HUES6 (cell line): ENCODE data around the gene TBC1D23.
"Not testable (repeated sequence)": the region's sequence is repeated elsewhere in the genome, so short reads cannot be mapped to it uniquely, and the experiment has no call there.

ENCODE experiments used
- H3K27ac ChIP-seq: 2 replicates; pipeline ENCODE4 v1.7.0; 2013; ENCODE audit warnings: low read depth, mild to moderate bottlenecking, low read length, inconsistent platforms
- H3K27me3 ChIP-seq: 2 replicates; pipeline ENCODE4 v1.6.1; 2013; ENCODE audit warnings: low read length; ENCODE audit not compliant: control insufficient read depth, insufficient read depth
- H3K36me3 ChIP-seq: 2 replicates; pipeline ENCODE4 v1.6.1; 2013; ENCODE audit warnings: low read length; ENCODE audit not compliant: control insufficient read depth, insufficient read depth
- H3K4me1 ChIP-seq: 2 replicates; pipeline ENCODE4 v1.6.1; 2013; ENCODE audit warnings: low read length; ENCODE audit not compliant: control insufficient read depth, insufficient read depth
- H3K4me3 ChIP-seq: 2 replicates; pipeline ENCODE4 v1.5.1; 2013; ENCODE audit warnings: low read depth, low read length
- H3K9ac ChIP-seq: one replicate; pipeline ENCODE4 v1.6.1; 2013; ENCODE audit warnings: mild to moderate bottlenecking, low read length
- H3K9me3 ChIP-seq: 2 replicates; pipeline ENCODE4 v1.6.1; 2013; ENCODE audit warnings: low read depth, low read length; ENCODE audit not compliant: control insufficient read depth, insufficient read depth

The TBC1D23 gene

GRCh38 chr3:100254168-100254777, 6.5 kb upstream of the TBC1D23 start:
- Histone ChIP-seq H3K27me3 (no peaks in the 10 kb centered on the region), H3K27ac (no peak overlapping the region), H3K4me1 (no peaks in the 10 kb centered on the region), H3K36me3 (no peaks in the 10 kb centered on the region), H3K4me3 (no peak overlapping the region), H3K9ac (no peak overlapping the region), H3K9me3 (0 out of 2 replicates have a peak, but pooled peaks cover 2% of the 10 kb centered on the region)

- Histone ChIP-seq H3K9me3 (no peaks in the 10 kb centered on the region), H3K27ac (no peak overlapping the region), H3K4me1 (peaks cover 6% of the 10 kb centered on the region), H3K4me3 (no peak overlapping the region), H3K9ac (no peak overlapping the region), H3K36me3 (no peaks in the 10 kb centered on the region), H3K27me3 (no peaks in the 10 kb centered on the region)
Observed at GRCh38 chr3:100256731-100257151, 4.1 kb upstream of the TBC1D23 start.

DNA sequence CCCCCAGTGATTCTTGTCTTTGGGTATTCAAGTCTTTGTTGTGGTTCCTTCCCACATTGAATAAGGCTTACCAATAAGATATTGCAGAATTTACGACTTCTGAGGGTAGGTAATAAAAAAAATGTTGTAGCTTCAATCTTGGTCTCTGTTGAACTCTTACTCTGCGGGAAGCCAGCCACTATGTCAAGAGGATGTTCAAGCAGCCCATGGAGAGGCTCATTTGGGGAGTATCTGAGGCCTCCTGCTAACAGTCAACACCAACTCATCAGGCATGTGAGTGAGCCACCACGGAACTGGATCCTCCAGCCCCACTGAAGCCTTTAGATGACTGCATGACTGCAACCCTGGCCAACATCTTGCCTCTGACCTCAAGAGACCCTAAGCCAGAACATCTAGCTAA, 3.2 kb upstream of the TBC1D23 start:
- H3K4me1 ChIP-seq = peaks cover 6% of the 10 kb centered on the region
- H3K36me3 ChIP-seq = no peaks in the 10 kb centered on the region
- no peak overlapping the region for H3K27ac ChIP-seq
- no peaks in the 10 kb centered on the region for H3K9me3 ChIP-seq
- no peak overlapping the region for H3K4me3 ChIP-seq
- H3K9ac ChIP-seq = no peak overlapping the region
- H3K27me3 ChIP-seq = no peaks in the 10 kb centered on the region

DNA sequence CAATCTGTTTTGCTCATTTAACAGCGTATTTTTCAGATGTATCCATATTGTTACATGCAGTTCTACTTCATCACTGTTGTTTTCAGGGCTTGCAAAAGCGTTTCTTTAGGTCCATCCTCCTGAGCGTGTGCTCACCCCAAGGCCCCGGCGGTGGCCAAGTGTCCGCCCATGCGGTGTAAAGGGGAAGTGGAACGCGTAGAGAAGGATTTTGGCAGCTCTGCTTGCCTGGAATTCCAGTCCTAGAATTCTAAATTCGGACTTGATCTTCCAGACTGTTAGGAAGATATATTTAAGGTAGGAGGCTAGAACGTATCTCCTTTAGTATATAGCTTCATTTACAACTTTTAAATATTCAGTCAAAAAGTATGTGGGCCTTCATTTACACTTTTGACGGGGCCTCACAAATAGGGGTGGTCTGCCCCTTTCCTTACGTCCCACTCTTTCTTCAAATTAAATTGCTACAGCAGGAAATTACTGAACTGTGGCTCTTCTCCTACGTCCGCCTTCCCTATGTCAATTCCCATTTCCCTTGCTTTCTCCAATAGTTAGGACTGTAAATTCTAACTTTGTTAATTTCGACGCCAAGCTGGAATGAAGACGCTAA, 609 bp upstream of the TBC1D23 start:
- Histone ChIP-seq H3K36me3 (no peaks in the 10 kb centered on the region), H3K9me3 (no peaks in the 10 kb centered on the region), H3K4me1 (peaks cover 27% of the 10 kb centered on the region), H3K9ac (peak overlapping the region; percentile 18), H3K4me3 (peak overlapping the region; percentile 94), H3K27me3 (no peaks in the 10 kb centered on the region), H3K27ac (no peak overlapping the region)

DNA sequence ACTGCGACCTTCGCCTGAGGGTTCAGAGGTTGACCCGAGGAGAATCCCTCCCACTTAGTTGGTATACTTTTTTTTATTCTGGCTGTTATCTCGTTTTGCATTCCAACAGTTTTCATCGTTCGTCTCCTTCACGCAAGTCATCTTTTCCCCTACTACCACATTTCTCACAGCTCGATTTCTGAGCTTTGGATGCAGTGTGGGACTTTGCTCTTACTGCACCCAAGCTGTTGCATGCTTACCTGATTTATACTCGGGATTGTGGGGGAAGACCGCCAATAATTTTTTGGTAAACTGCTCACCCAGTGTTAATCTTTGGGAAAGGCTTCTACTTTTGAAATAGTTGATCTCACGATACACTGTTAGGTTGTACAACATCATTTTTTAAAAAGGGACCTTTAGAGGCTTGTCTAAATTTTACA, 702 bp downstream of the TBC1D23 start:
- Histone ChIP-seq H3K27me3 (no peaks in the 10 kb centered on the region), H3K27ac (peak overlapping the region; percentile 70; the same call in 1 of the 2 replicates), H3K9me3 (no peaks in the 10 kb centered on the region), H3K9ac (peak overlapping the region; percentile 90), H3K4me3 (peak overlapping the region; percentile 94), H3K36me3 (no peaks in the 10 kb centered on the region), H3K4me1 (peaks cover 32% of the 10 kb centered on the region)

GRCh38 chr3:100262925-100263324, 2.1 kb downstream of the TBC1D23 start:
- Histone ChIP-seq H3K9ac (peak overlapping the region; percentile 90), H3K27ac (peak overlapping the region; percentile 70; the same call in 1 of the 2 replicates), H3K4me1 (peaks cover 38% of the 10 kb centered on the region)

GRCh38 chr3:100263583-100263982, 2.8 kb downstream of the TBC1D23 start:
- peak overlapping the region; percentile 72 for H3K9ac ChIP-seq
- no peaks in the 10 kb centered on the region for H3K9me3 ChIP-seq
- H3K4me1 ChIP-seq = peaks cover 41% of the 10 kb centered on the region
- peak overlapping the region; percentile 94 for H3K4me3 ChIP-seq
- no peaks in the 10 kb centered on the region for H3K36me3 ChIP-seq
- H3K27me3 ChIP-seq = no peaks in the 10 kb centered on the region
- H3K27ac ChIP-seq = peak overlapping the region; percentile 77

More at GRCh38 chr3:100262925-100263324, 2.1 kb downstream of the TBC1D23 start:
- H3K27me3 ChIP-seq, H3K9me3 ChIP-seq, H3K36me3 ChIP-seq: not testable (repeated sequence)
- H3K4me3 ChIP-seq = peak overlapping the region; percentile 94

- peak overlapping the region; percentile 72 for H3K9ac ChIP-seq
- peak overlapping the region; percentile 82; the same call in 1 of the 2 replicates for H3K27ac ChIP-seq
- peak overlapping the region; percentile 94 for H3K4me3 ChIP-seq
- H3K9me3 ChIP-seq = no peaks in the 10 kb centered on the region
- peaks cover 47% of the 10 kb centered on the region for H3K4me1 ChIP-seq
- no peaks in the 10 kb centered on the region for H3K36me3 ChIP-seq
- H3K27me3 ChIP-seq = no peaks in the 10 kb centered on the region
Observed at GRCh38 chr3:100264242-100264641, 3.5 kb downstream of the TBC1D23 start.

- H3K27ac ChIP-seq = 0 out of 2 replicates have a peak overlapping the region, but pooled peaks have one; percentile 82
- H3K9ac ChIP-seq = no peak overlapping the region
- H3K27me3 ChIP-seq = no peaks in the 10 kb centered on the region
- peak overlapping the region; percentile 94; the same call in 1 of the 2 replicates for H3K4me3 ChIP-seq
- H3K9me3 ChIP-seq = no peaks in the 10 kb centered on the region
- H3K4me1 ChIP-seq = peaks cover 51% of the 10 kb centered on the region
- no peaks in the 10 kb centered on the region for H3K36me3 ChIP-seq
Observed at GRCh38 chr3:100265016-100265415, 4.2 kb downstream of the TBC1D23 start.

- Histone ChIP-seq H3K4me1 (peaks cover 60% of the 10 kb centered on the region), H3K36me3 (no peaks in the 10 kb centered on the region), H3K27me3 (no peaks in the 10 kb centered on the region), H3K27ac (peak overlapping the region; percentile 50; the same call in 1 of the 2 replicates), H3K9ac (no peak overlapping the region), H3K4me3 (no peak overlapping the region), H3K9me3 (no peaks in the 10 kb centered on the region)
Observed at GRCh38 chr3:100266531-100266930, 5.7 kb downstream of the TBC1D23 start.

DNA sequence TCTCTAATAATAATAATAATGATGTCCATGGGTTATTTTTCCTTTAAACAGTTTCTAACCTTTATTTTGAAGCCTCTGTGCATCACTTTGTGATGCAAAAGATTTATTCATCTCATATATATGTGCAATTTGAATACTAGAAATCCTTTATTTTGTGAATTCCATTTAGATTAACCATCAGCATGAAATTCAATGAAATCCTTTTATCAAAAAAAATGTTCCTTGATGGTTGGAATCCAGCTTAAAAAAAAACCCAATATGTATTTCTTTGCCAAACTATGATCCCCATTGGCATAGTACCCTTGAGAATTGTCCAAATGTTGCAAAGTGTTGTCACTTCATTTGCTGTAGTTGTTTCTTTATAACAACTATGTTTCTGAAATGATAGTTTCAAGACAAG, 7.4 kb downstream of the TBC1D23 start:
- no peak overlapping the region for H3K9ac ChIP-seq
- H3K4me1 ChIP-seq = peaks cover 68% of the 10 kb centered on the region
- no peaks in the 10 kb centered on the region for H3K36me3 ChIP-seq
- no peak overlapping the region for H3K4me3 ChIP-seq
- H3K27ac ChIP-seq = no peak overlapping the region
- no peaks in the 10 kb centered on the region for H3K27me3 ChIP-seq
- H3K9me3 ChIP-seq = no peaks in the 10 kb centered on the region
